ENCODE data around the gene TPK1. TPM values are rescaled to one million over a fixed set of nuclear protein-coding genes. Genes with fewer than 3 reads are reported as not detected.

Gene TPK1
- total RNA-seq, 1 donor from 2014 or later, result 2.2 TPM

DNA sequence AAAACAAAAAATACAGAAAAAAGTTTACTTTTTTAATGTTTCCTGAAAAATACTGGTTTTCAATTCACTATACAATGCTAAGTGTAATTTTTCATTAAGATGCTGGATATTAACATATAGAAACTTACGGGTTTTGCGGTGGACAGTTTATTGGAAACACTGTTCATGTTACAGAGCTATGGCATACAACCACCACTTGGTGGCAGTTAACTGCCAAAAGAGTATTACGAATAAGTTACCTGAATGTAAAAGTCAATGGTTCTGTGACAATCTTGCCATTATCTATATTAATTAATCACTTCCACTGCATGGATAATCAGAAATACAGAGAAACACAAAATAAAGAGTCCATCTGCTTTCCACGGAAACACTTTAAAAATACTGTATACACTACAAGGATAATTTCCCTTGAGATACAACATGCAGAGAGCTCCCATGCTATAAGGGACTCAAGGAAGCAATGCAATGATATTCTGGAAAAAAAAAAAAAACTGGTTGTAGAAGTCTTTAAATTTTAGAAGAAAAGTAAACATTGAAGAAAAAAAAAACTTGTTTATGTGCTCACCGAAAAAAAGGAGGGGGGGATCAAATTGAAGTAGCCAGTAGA, 97.0 kb downstream of the TPK1 start:
- Histone ChIP-seq H3K9me3 (ENCODE audit: insufficient read depth, low read depth, low read length) (no peaks in the 10 kb centered on the region), H3K4me2 (ENCODE audit: low read length) (no peak overlapping the region), H3K4me1 (ENCODE audit: insufficient read depth, low read length) (no peaks in the 10 kb centered on the region), H4K20me1 (ENCODE audit: insufficient read depth, low read length) (no peaks in the 10 kb centered on the region), H3K27me3 (ENCODE audit: insufficient read depth, low read length) (no peaks in the 10 kb centered on the region), H3K9ac (ENCODE audit: low read length) (no peak overlapping the region), H2AFZ (ENCODE audit: low read depth, low read length) (no peak overlapping the region), H3K36me3 (ENCODE audit: insufficient read depth, low read length) (no peaks in the 10 kb centered on the region), H3K79me2 (ENCODE audit: insufficient read depth, low read length) (no peaks in the 10 kb centered on the region), H3K27ac (ENCODE audit: low read depth, low read length) (no peak overlapping the region), H3K4me3 (ENCODE audit: insufficient read depth, low read depth, low read length) (no peak overlapping the region)
- TF ChIP-seq, protein P1, sequence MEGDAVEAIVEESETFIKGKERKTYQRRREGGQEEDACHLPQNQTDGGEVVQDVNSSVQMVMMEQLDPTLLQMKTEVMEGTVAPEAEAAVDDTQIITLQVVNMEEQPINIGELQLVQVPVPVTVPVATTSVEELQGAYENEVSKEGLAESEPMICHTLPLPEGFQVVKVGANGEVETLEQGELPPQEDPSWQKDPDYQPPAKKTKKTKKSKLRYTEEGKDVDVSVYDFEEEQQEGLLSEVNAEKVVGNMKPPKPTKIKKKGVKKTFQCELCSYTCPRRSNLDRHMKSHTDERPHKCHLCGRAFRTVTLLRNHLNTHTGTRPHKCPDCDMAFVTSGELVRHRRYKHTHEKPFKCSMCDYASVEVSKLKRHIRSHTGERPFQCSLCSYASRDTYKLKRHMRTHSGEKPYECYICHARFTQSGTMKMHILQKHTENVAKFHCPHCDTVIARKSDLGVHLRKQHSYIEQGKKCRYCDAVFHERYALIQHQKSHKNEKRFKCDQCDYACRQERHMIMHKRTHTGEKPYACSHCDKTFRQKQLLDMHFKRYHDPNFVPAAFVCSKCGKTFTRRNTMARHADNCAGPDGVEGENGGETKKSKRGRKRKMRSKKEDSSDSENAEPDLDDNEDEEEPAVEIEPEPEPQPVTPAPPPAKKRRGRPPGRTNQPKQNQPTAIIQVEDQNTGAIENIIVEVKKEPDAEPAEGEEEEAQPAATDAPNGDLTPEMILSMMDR (IDR thresholded peaks at IDR 0.05; ENCODE audit: insufficient read depth, low read depth, low read length), result peak; percentile 65
- TF ChIP-seq EZH2 (IDR thresholded peaks at IDR 0.05; ENCODE audit: insufficient read depth, low read length), result no peak
- DNase-seq (ENCODE audit: low read depth) (peak; percentile 8), FAIRE-seq (no peak)
- H3K27ac Mint-ChIP-seq (ENCODE audit: unreplicated experiment), result no peak overlapping the region
- no peaks in the 10 kb centered on the region for H3K9me3 Mint-ChIP-seq (ENCODE audit: unreplicated experiment)
- no peaks in the 10 kb centered on the region for H3K4me1 Mint-ChIP-seq (ENCODE audit: low read depth, unreplicated experiment)
- H3K27me3 Mint-ChIP-seq (ENCODE audit: low read depth, unreplicated experiment), result no peaks in the 10 kb centered on the region
- H3K36me3 Mint-ChIP-seq (ENCODE audit: low read depth, unreplicated experiment), result no peaks in the 10 kb centered on the region
- H3K4me3 Mint-ChIP-seq (ENCODE audit: unreplicated experiment), result no peak overlapping the region

DNA sequence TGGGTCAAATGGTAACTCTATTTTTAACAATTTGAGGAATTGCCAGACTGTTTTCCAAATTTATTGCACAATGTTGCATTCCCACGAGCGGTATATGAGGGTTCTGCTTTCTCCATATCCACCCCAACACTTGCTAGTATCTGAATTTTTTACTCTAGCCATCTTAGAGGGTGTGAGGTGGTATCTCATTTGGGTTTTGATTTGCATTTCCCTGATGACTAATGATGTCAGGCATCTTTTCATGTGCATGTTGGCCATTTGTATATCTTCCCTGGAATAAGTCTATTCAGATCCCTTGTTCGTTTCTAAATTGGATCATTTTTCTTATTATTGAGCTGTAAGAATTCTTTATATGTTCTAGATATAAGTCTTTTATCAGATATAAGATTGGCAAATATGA, 97.7 kb downstream of the TPK1 start:
- H3K27me3 ChIP-seq (ENCODE audit: insufficient read depth, low read length), result no peaks in the 10 kb centered on the region
- no peaks in the 10 kb centered on the region for H3K27me3 Mint-ChIP-seq (ENCODE audit: low read depth, unreplicated experiment)
- H3K36me3 ChIP-seq (ENCODE audit: insufficient read depth, low read length), result no peaks in the 10 kb centered on the region
- H3K4me1 Mint-ChIP-seq (ENCODE audit: low read depth, unreplicated experiment), result no peaks in the 10 kb centered on the region
- H4K20me1 ChIP-seq (ENCODE audit: insufficient read depth, low read length), result no peaks in the 10 kb centered on the region
- H3K79me2 ChIP-seq (ENCODE audit: insufficient read depth, low read length), result no peaks in the 10 kb centered on the region
- no peaks in the 10 kb centered on the region for H3K9me3 ChIP-seq (ENCODE audit: insufficient read depth, low read depth, low read length)
- H3K36me3 Mint-ChIP-seq (ENCODE audit: low read depth, unreplicated experiment), result no peaks in the 10 kb centered on the region
- H3K27ac Mint-ChIP-seq (ENCODE audit: unreplicated experiment), result no peak overlapping the region
- H3K4me3 Mint-ChIP-seq (ENCODE audit: unreplicated experiment), result no peak overlapping the region
- no peak overlapping the region for H3K27ac ChIP-seq (ENCODE audit: low read depth, low read length)
- no peaks in the 10 kb centered on the region for H3K4me1 ChIP-seq (ENCODE audit: insufficient read depth, low read length)
- no peak overlapping the region for H3K4me3 ChIP-seq (ENCODE audit: insufficient read depth, low read depth, low read length)
- no peaks in the 10 kb centered on the region for H3K9me3 Mint-ChIP-seq (ENCODE audit: unreplicated experiment)
- no peak overlapping the region for H3K4me2 ChIP-seq (ENCODE audit: low read length)
- TF ChIP-seq, protein P1 (IDR thresholded peaks at IDR 0.05; ENCODE audit: insufficient read depth, low read depth, low read length), result no peak
- no peak for TF ChIP-seq EZH2 (IDR thresholded peaks at IDR 0.05; ENCODE audit: insufficient read depth, low read length)
- no peak overlapping the region for H2AFZ ChIP-seq (ENCODE audit: low read depth, low read length)
- DNase-seq (ENCODE audit: low read depth) (no peak), FAIRE-seq (no peak)
- no peak overlapping the region for H3K9ac ChIP-seq (ENCODE audit: low read length)

DNA sequence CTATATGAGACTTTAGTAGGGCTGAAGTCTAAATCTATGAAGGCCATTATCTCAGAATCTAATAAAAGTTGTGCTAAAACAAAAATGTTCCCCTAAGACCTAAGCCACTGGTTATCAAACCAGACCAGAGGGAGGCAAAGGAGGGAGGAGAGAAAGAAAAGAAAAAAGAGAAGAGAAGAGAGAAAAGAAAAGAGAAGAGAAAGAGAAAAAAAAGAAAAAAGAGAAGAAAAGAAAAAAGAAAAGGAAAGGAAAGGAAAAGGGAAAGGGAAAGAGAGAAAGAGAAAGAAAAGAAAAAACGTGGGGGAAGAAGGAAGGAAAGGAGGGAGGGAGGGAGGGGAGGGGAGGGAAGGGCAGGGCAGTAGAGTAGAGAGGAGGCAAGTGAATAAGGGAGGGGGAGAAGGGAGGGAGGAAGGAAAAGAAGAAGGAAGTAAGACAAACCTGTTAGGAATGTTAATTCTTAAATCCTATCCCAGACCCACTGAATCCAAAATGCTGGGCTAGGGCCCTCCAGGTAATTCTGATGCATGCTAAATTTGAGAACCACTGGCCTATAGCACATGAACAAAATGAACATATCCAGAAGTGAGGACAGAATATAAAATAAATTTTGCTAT, 98.9 kb downstream of the TPK1 start:
- no peak for TF ChIP-seq EZH2 (IDR thresholded peaks at IDR 0.05; ENCODE audit: insufficient read depth, low read length)
- TF ChIP-seq, protein P1 (IDR thresholded peaks at IDR 0.05; ENCODE audit: insufficient read depth, low read depth, low read length), result no peak
- Histone ChIP-seq H3K9ac (ENCODE audit: low read length) (no peak overlapping the region), H3K27ac (ENCODE audit: low read depth, low read length) (no peak overlapping the region), H3K4me3 (ENCODE audit: insufficient read depth, low read depth, low read length) (no peak overlapping the region), H4K20me1 (ENCODE audit: insufficient read depth, low read length) (no peaks in the 10 kb centered on the region), H3K79me2 (ENCODE audit: insufficient read depth, low read length) (no peaks in the 10 kb centered on the region), H3K4me2 (ENCODE audit: low read length) (no peak overlapping the region), H3K9me3 (ENCODE audit: insufficient read depth, low read depth, low read length) (no peaks in the 10 kb centered on the region), H3K36me3 (ENCODE audit: insufficient read depth, low read length) (no peaks in the 10 kb centered on the region), H3K27me3 (ENCODE audit: insufficient read depth, low read length) (no peaks in the 10 kb centered on the region), H3K4me1 (ENCODE audit: insufficient read depth, low read length) (no peaks in the 10 kb centered on the region), H2AFZ (ENCODE audit: low read depth, low read length) (no peak overlapping the region)
- Mint-ChIP-seq H3K27ac (ENCODE audit: unreplicated experiment) (no peak overlapping the region), H3K9me3 (ENCODE audit: unreplicated experiment) (no peaks in the 10 kb centered on the region), H3K27me3 (ENCODE audit: low read depth, unreplicated experiment) (no peaks in the 10 kb centered on the region), H3K4me3 (ENCODE audit: unreplicated experiment) (no peak overlapping the region), H3K4me1 (ENCODE audit: low read depth, unreplicated experiment) (no peaks in the 10 kb centered on the region), H3K36me3 (ENCODE audit: low read depth, unreplicated experiment) (no peaks in the 10 kb centered on the region)
- DNase-seq (ENCODE audit: low read depth) (no peak), FAIRE-seq (no peak)

Measured in astrocyte (in vitro differentiated cells and primary cell).